Loucy (cell line): ENCODE measurements around the gene MBTD1.

Source experiments
- EZH2phosphoT487 ChIP-seq: fragments of 200-600 bp; IDR thresholded peaks from 2 replicates; pipeline ENCODE4 v1.6.1; 2018; ENCODE audit warnings: antibody characterized with exemption, mild to moderate bottlenecking, moderate library complexity, borderline replicate concordance
- TF ChIP-seq, protein P1 (sequence below): fragments of 200-600 bp; sonication (generic); conservative IDR thresholded peaks from 2 replicates; pipeline ENCODE4 v1.5.1; 2014; ENCODE audit warnings: mild to moderate bottlenecking, antibody characterized with exemption, low read length

DNA sequence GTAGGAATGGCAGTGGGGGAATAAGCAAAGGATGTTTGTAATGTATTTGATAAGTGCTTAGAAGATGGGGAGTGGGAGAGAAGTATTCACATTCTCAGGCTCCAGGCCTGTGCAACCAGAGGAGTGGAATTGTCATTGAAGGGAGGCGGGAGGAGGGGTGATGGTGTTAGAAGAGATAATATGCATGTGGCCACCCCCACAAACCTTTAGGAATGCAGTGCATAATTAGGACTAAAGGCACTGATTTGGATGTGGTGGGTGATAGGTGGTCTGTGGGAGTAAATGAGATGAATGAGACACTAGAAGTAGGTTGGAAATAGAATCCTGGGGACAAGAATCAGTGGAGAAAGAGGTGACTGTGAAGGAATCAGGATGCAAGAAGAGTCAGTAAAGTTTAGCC, 27.6 kb upstream of the MBTD1 start:
- TF ChIP-seq, protein P1, sequence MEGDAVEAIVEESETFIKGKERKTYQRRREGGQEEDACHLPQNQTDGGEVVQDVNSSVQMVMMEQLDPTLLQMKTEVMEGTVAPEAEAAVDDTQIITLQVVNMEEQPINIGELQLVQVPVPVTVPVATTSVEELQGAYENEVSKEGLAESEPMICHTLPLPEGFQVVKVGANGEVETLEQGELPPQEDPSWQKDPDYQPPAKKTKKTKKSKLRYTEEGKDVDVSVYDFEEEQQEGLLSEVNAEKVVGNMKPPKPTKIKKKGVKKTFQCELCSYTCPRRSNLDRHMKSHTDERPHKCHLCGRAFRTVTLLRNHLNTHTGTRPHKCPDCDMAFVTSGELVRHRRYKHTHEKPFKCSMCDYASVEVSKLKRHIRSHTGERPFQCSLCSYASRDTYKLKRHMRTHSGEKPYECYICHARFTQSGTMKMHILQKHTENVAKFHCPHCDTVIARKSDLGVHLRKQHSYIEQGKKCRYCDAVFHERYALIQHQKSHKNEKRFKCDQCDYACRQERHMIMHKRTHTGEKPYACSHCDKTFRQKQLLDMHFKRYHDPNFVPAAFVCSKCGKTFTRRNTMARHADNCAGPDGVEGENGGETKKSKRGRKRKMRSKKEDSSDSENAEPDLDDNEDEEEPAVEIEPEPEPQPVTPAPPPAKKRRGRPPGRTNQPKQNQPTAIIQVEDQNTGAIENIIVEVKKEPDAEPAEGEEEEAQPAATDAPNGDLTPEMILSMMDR = no peak
- TF ChIP-seq EZH2phosphoT487 = no peak
